Cortex of kidney (tissue), 1 donor: ENCODE results near the gene FASN.

Experiments
- DNase-seq: peaks from one replicate; lab custom pipeline; 2025; lab: John Stamatoyannopoulos, UW

FASN gene

DNA sequence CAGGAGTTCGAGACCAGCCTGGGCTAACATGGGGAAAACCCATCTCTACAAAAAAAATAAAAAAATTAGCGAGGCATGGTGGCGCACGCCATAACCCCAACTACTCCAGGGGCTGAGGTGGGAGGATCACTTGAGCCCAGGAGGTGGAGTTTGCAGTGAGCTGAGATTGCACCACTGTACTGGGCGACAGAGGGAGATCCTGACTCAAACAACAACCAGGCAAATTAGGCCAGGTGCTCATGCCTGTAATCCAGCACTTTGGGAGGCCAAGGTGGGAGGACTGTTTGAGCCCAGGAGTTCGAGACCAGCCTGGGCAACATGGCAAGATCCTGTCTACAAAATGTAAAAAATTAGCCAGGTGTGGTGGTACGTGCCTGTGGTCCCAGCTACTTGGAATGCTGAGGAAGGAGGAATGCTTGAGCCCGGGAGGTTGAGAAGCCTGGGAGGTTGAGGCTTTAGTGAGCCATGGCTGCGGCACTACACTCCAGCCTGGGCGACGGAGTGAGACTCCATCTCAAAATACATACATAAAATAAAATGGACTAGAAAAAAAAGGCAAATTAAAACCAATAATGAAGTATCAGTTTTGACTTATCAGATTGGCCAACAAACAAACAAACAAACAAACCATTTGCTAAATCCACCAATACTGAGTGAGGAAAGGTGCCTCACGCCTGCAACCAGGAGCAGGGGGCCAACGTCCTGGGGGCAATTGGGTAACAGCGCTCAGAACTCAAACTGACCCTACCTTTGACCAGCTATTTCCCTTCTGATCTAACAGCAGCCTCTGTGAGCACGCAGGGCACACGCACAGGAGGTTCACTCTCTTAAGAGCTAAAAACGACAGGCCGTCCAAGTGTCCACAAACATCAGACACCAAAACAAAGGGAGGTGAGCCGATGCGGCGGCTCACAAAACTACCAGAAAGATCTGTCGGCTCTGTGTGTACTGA, 19.4 kb upstream of the FASN start:
- no peak for DNase-seq

DNA sequence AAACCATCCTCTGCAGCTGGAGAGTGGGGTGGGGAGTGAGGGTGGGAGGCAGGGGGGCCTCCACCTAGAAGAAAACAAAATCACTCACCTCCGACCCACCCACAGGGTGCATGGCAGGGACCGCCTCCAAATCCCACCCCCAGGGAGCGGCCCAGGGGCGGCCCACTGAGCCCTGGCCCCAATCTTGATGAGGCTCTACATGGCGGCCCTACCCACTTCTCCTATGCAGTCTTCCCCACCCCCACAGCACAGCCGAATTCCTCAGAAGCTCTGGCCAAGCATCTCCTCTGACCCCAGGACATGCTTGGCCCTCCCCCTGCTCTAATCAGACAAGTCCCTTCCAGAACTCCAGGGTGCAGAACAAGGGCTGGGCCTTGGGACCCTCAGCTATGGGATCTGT, 18.2 kb upstream of the FASN start:
- DNase-seq, result no peak

GRCh38 chr17:82114872-82115271, 16.8 kb upstream of the FASN start:
- no peak for DNase-seq

GRCh38 chr17:82114447-82114846, 16.4 kb upstream of the FASN start:
- no peak for DNase-seq

- no peak for DNase-seq
Measured at GRCh38 chr17:82113941-82114340, 15.9 kb upstream of the FASN start.

DNA sequence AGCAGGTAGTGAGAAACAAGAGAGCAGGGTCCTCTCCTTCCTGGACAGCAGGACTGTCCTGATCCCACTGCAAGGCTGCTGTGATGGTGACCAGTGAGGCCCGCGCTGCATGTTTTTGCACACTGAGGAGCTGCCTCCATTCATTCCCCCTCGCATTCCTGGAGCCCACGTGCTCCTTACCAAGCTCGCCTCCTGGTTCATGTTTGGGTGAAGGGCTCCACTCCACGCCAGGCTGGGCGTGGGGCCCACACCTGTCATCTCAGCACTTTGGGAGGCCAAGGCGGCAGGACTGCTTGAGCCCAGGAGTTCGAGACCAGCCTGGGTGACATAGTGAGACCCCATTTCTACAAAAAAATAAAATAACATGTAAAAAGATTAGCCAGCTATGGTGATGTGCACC, 15.4 kb upstream of the FASN start:
- DNase-seq, result no peak

DNA sequence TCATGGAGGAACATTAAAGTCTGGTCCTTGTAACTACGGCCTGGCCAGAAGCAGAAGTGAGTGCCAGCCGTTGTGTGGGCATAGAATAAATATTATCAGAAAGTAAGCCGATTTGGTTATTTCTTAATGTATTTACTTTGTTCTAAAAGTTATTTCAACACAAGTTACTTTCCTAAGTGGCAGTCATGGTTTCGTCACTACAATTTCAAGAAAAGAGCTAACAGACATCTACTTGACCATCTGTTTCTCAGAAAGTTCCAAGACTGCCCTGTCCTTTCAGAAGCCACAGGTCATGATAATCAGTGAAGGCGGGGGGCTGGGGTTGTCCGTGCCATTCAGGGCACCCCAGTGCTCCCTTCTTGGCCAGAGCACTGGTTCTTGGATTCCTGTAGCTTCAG, 14.9 kb upstream of the FASN start:
- DNase-seq, result no peak

DNA sequence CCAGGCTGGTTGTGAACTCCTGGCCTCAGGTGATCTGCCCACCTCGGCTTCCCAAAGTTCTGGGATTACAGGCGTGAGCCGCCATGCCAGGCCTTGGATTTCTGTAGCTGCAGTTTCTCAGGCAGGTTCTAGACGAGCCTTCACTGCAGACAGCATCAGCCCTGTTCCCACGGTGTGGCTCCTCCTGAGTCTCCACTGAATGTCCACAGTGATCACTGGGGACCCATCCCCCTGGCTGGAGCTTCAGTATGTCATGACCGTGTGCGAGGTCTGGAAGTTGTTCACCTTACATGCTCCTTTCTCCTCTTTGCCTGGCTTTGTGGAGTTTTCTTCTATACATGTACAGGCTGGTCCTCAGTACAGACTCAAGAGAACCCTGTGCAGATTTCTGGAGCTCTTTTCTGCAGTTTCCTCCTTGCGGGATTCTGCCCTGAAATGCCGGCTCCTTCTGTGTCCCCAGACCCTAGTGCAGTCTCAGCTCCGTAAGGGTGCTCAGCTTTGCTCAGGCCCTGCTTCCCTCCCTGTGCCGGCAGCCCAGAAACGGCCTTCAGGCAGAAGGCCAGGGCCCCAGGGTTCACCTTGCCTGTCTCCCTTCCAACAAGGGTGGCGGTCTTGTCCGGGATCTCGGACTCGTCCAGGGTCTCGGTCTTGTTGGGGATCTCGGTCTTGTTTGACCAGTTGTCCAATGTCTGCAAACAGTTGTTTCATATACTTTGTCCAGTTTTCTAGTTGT, 14.3 kb upstream of the FASN start:
- no peak for DNase-seq

DNA sequence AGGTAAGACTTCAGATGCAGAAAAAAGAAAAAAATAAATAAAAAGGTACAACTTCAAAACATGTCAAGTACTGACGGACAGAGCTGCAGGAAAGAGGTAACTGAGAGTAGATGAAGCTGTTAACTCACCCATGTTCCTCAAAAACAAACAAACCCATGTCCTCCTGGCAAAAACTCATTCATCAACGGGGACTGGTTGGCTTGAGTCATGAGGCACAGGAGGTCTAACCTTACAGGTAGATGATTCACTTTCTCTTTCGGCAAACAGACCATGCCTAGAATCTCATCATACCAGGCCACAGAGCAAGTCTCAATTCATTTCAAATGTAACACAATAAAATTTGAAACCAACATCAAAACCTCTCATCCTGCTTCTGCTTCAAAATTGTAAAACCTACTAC, 12.3 kb upstream of the FASN start:
- DNase-seq, result no peak

- no peak for DNase-seq
Measured at GRCh38 chr17:82108961-82109475, 11.0 kb upstream of the FASN start.

GRCh38 chr17:82108496-82108945, 10.5 kb upstream of the FASN start:
- DNase-seq, result no peak

GRCh38 chr17:82108038-82108437, 10.0 kb upstream of the FASN start:
- DNase-seq, result no peak

GRCh38 chr17:82107341-82107860, 9.4 kb upstream of the FASN start:
- DNase-seq, result no peak

DNA sequence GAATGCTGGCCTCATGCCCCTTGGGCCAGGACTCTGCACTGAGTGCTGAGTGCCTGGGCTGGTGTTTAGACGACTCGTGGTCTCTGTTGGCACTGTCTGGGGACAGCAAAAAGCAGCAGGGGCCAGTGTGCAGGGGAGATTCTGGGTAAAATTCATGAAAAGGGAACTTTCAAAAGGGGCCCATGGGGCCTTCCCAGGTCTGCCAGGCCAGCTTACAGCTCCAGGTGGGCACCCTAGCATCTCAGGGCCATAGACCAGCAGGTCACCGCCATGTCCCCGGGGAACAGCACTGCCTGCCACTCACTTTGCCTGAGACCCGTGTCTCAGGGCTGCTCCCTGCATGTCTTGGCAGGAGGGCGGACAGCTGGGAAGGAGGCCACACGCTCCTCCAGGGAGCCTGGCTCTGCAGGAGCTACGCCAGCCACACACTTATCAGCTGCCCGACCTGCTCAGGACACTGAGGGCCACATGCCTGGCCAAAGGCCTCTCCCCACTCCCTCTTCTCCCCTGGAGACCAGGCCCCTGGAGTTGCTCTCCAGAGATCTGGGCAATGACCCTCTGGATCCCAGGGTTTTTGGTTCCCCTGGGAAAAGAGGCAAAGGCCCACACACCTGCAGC, 8.8 kb upstream of the FASN start:
- DNase-seq, result no peak

- no peak for DNase-seq
Measured at GRCh38 chr17:82105882-82106687, 8.0 kb upstream of the FASN start.

GRCh38 chr17:82105417-82105881, 7.4 kb upstream of the FASN start:
- DNase-seq, result no peak

DNA sequence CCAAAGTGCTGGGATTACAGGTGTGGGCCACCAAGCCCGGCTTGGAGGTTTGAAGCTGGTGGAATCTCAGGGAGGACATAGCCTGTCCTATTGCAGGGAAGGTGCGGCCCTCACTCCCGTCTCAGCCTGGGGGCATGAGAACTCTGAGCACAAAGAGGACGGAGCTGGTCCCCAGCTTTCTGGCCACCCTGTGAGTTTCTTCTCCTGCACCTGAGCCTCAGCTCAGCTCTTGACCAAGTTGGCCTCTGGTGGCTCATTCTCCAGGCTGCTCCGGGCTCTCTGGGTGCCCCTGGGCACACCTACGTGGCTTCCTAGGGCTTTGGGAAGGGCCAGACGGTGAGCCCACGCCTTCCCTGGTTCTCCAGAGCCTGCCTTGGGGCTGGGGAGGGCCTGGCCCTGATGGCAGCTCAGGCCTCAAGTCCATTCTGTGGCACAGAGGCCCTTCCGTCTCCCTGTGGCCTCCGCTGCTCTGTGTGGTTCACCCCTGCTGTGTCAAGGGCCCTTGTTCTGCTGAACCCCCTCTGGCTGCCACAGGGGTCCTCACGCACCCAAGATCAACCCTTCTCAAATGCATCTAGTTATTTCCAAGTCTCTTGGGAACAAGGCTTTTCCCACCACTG, 6.9 kb upstream of the FASN start:
- DNase-seq, result no peak

DNA sequence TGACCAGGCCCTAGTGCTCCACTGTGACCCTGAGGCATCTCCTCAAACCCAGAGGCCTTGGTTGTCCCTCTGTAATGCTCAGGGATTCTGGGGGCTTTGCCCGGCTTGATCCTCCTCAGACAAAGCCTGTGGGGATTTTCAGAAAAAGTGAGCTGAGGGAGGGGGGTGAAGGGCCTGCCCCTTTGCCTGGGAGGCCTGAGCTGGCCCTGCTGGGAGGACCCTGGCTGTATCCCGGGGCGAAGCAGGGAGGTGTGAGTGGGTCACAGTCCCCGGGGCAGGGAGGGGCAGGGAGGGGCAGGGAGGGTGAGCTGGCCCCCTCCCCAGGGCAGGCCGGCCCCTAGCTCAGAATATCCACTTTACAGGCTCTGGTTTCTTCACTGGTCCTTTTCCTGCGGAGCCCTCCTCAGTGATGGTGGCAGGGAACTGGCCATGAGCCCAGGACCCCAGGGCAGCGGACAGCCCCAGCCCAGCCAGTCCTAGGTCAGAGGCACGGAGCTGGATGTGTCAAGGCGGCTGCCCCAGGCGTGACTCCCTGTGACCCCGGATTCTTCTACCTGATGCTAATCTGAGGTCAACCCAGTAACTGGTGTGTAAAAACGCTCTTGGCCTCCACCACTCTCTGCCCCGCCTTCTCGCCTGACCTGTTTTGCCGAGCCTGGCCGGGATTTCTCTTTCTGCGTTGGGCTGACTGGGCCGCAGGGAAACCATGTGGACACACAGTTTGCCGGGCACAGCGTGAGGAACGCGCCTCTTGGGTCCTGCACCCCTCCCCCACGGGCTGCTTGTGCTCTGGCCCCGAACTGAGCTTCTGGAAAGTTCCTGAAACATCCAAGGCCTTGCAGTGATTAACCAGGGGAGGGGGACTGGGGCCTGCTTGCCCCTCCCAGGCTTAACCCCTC, 5.8 kb upstream of the FASN start:
- DNase-seq, result no peak

DNA sequence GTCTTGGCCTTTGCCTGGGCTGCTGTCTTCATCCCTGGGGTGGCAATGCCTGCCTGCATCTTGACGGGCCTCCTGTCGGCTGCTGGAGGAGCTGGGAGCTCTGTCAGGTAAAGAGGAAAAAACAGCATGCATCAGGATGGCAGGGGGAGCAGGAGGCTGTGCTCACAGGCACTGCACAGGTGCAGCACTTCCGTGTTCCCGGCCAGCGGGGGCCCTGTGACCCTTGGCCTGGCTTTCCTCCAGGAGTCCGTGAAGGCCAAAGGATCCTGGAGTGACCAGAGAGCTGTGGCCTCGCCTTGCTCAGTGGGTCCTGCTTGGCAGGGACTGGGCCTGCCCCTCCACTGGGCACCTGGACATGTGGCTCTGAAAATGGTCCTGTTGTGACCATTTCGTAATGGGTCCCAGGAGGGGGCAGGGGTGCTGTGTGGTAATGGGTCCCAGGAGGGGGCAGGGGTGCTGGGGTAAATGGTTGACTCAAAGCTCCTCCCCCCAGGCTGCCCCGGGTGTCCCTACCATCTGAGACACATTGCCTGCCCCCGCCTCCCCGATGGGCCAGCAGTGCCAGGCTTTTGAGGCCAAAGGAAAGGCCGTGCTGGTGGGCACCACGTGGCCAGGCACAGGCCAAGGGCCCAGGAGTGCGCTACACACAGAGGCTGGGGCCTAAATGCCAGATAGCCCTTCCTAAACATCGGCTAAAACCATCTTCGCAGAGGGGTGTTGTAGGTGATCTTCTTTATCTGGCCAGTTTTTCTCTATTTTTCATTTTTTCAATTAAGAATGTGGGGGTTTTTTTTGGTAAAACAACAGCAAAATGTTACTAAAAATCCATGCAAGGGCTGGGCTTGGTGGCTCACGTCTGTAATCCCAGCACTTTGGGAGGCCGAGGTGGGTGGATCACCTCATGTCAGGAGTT, 4.0 kb upstream of the FASN start:
- DNase-seq, result no peak
